HG03575 (cell line): ENCODE data around the gene CACNA1D.

Experiments used
- ATAC-seq: cut with Tn5 transposase; IDR thresholded peaks from one replicate; pipeline ENCODE4 v1.9.1; 2021; ENCODE audit not compliant: unreplicated experiment, insufficient number of reproducible peaks, low FRiP score; ENCODE audit errors: extremely low read depth

CACNA1D gene

GRCh38 chr3:53818221-53819162 is 324.1 kb downstream of the CACNA1D start:
- ATAC-seq, result no peak

GRCh38 chr3:53819163-53819868 is 324.9 kb downstream of the CACNA1D start:
- no peak for ATAC-seq

- ATAC-seq, result no peak
Observed at GRCh38 chr3:53820084-53820483, 325.7 kb downstream of the CACNA1D start.

GRCh38 chr3:53820756-53821580 is 326.6 kb downstream of the CACNA1D start:
- no peak for ATAC-seq

- ATAC-seq, result no peak
Observed at GRCh38 chr3:53821631-53822121, 327.3 kb downstream of the CACNA1D start.

GRCh38 chr3:53822331-53822741 is 327.9 kb downstream of the CACNA1D start:
- ATAC-seq, result no peak

- ATAC-seq, result no peak
Observed at GRCh38 chr3:53823026-53823955, 328.9 kb downstream of the CACNA1D start.

GRCh38 chr3:53823956-53824657 is 329.7 kb downstream of the CACNA1D start:
- ATAC-seq, result no peak

GRCh38 chr3:53824795-53825194 is 330.4 kb downstream of the CACNA1D start:
- no peak for ATAC-seq

GRCh38 chr3:53826048-53826447 is 331.6 kb downstream of the CACNA1D start:
- no peak for ATAC-seq

GRCh38 chr3:53828581-53828980 is 334.2 kb downstream of the CACNA1D start:
- ATAC-seq, result no peak

- ATAC-seq, result no peak
Observed at GRCh38 chr3:53829605-53830004, 335.2 kb downstream of the CACNA1D start.

- ATAC-seq, result no peak
Observed at GRCh38 chr3:53830944-53831343, 336.5 kb downstream of the CACNA1D start.

- no peak for ATAC-seq
Observed at GRCh38 chr3:53833053-53833645, 338.7 kb downstream of the CACNA1D start.

- ATAC-seq, result no peak
Observed at GRCh38 chr3:53833700-53834099, 339.3 kb downstream of the CACNA1D start.

- ATAC-seq, result no peak
Observed at GRCh38 chr3:53834429-53835095, 340.2 kb downstream of the CACNA1D start.

GRCh38 chr3:53835257-53835656 is 340.8 kb downstream of the CACNA1D start:
- ATAC-seq, result no peak
